OCI-LY3 (cell line): ENCODE results near the gene CXCL10.

Source experiments
- H2AFZ ChIP-seq: fragments of 200-600, 300-600 bp; shearing (Covaris generic); 2 replicates; pipeline ENCODE4 v1.6.0; 2014; ENCODE audit warnings: antibody characterized with exemption, low read depth, low read length
- H3K27ac ChIP-seq: fragments of 200-600, 300-600 bp; sonication (generic); 2 replicates; pipeline ENCODE4 v1.5.1; 2014; ENCODE audit warnings: mild to moderate bottlenecking, low read length, moderate library complexity, mixed read lengths
- H3K27me3 ChIP-seq: fragments of 200-600, 300-600 bp; sonication (generic); 2 replicates; pipeline ENCODE4 v1.6.1; 2014; ENCODE audit warnings: low read depth, low read length, mixed read lengths
- H3K36me3 ChIP-seq: fragments of 200-600, 300-600 bp; sonication (generic); replicated peaks from 2 replicates; pipeline ENCODE3; 2014; ENCODE audit warnings: low read depth, low read length, mixed read lengths
- H3K4me1 ChIP-seq: fragments of 300-600, 200-600 bp; sonication (generic); 2 replicates; pipeline ENCODE4 v1.6.1; 2014; ENCODE audit warnings: low read length, mixed read lengths
- H3K4me2 ChIP-seq: fragments of 200-600, 300-600 bp; sonication (generic); 2 replicates; pipeline ENCODE4 v1.6.1; 2014; ENCODE audit warnings: low read length, mixed read lengths
- H3K4me3 ChIP-seq: fragments of 300-600, 200-600 bp; sonication (generic); 2 replicates; pipeline ENCODE4 v1.5.1; 2014; ENCODE audit warnings: antibody characterized with exemption, mild to moderate bottlenecking, low read length, moderate library complexity
- H3K79me2 ChIP-seq: fragments of 300-600, 200-600 bp; shearing (Covaris generic); 2 replicates; pipeline ENCODE4 v1.6.1; 2014; ENCODE audit warnings: mild to moderate bottlenecking, low read length, mixed read lengths
- H3K9ac ChIP-seq: fragments of 300-600, 200-600 bp; shearing (Covaris generic); 2 replicates; pipeline ENCODE4 v1.6.0; 2014; ENCODE audit warnings: mild to moderate bottlenecking, low read length, moderate library complexity
- H3K9me3 ChIP-seq: fragments of 200-600, 300-600 bp; shearing (Covaris generic); 2 replicates; pipeline ENCODE4 v1.6.1; 2014; ENCODE audit warnings: low read length, mixed read lengths; ENCODE audit not compliant: insufficient read depth
- H4K20me1 ChIP-seq: fragments of 200-600, 300-600 bp; sonication (generic); 2 replicates; pipeline ENCODE4 v1.6.1; 2016; ENCODE audit warnings: low read length, mixed read lengths; ENCODE audit not compliant: insufficient read depth
- CTCF ChIP-seq: fragments of 200-600, 300-600 bp; sonication (generic); IDR thresholded peaks from 2 replicates; pipeline ENCODE4 v1.5.1; 2014; ENCODE audit warnings: antibody characterized with exemption, low read length, low read depth
- EZH2phosphoT487 ChIP-seq: fragments of 200-600 bp; shearing (Covaris generic); IDR thresholded peaks from 2 replicates; pipeline ENCODE4 v1.6.1; 2018; ENCODE audit warnings: antibody characterized with exemption, mixed run types, low read depth

The CXCL10 gene

GRCh38 chr4:75985116-75985515, 38.2 kb downstream of the CXCL10 start:
- H3K27me3 ChIP-seq, result no peaks in the 10 kb centered on the region
- peaks cover 33% of the 10 kb centered on the region for H3K36me3 ChIP-seq
- TF ChIP-seq EZH2phosphoT487 (no peak), CTCF (no peak)
- H3K4me1 ChIP-seq, result peaks cover 12% of the 10 kb centered on the region
- H3K9me3 ChIP-seq, result no peaks in the 10 kb centered on the region
- H4K20me1 ChIP-seq, result peaks cover 32% of the 10 kb centered on the region
- H2AFZ ChIP-seq, result no peak overlapping the region
- H3K27ac ChIP-seq, result no peak overlapping the region
- H3K79me2 ChIP-seq, result peaks cover 75% of the 10 kb centered on the region
- no peak overlapping the region for H3K4me3 ChIP-seq
- H3K9ac ChIP-seq, result no peak overlapping the region
- H3K4me2 ChIP-seq, result no peak overlapping the region

GRCh38 chr4:75980576-75980975, 42.7 kb downstream of the CXCL10 start:
- Histone ChIP-seq H3K4me1 (no peaks in the 10 kb centered on the region), H3K36me3 (peaks cover 50% of the 10 kb centered on the region), H3K27ac (no peak overlapping the region), H3K27me3 (no peaks in the 10 kb centered on the region), H4K20me1 (peaks cover 5% of the 10 kb centered on the region), H3K9me3 (no peaks in the 10 kb centered on the region), H3K79me2 (peaks cover 30% of the 10 kb centered on the region), H3K4me3 (no peak overlapping the region), H3K9ac (no peak overlapping the region), H3K4me2 (no peak overlapping the region), H2AFZ (no peak overlapping the region)
- TF ChIP-seq CTCF (no peak), EZH2phosphoT487 (no peak)

GRCh38 chr4:75976177-75976576, 47.1 kb downstream of the CXCL10 start:
- Histone ChIP-seq H3K36me3 (peaks cover 63% of the 10 kb centered on the region), H2AFZ (no peak overlapping the region), H3K4me2 (no peak overlapping the region), H3K4me3 (no peak overlapping the region), H3K9ac (no peak overlapping the region), H3K79me2 (0 out of 2 replicates have a peak, but pooled peaks cover 5% of the 10 kb centered on the region), H4K20me1 (no peaks in the 10 kb centered on the region), H3K9me3 (no peaks in the 10 kb centered on the region), H3K4me1 (no peaks in the 10 kb centered on the region), H3K27ac (no peak overlapping the region), H3K27me3 (no peaks in the 10 kb centered on the region)
- TF ChIP-seq EZH2phosphoT487 (no peak), CTCF (no peak)

GRCh38 chr4:75973766-75974165, 49.5 kb downstream of the CXCL10 start:
- Histone ChIP-seq H3K4me2 (no peak overlapping the region), H2AFZ (no peak overlapping the region), H3K4me1 (no peaks in the 10 kb centered on the region), H4K20me1 (no peaks in the 10 kb centered on the region), H3K9ac (no peak overlapping the region), H3K79me2 (no peaks in the 10 kb centered on the region), H3K36me3 (peaks cover 74% of the 10 kb centered on the region), H3K27ac (no peak overlapping the region), H3K9me3 (no peaks in the 10 kb centered on the region), H3K4me3 (no peak overlapping the region), H3K27me3 (no peaks in the 10 kb centered on the region)
- TF ChIP-seq CTCF (no peak), EZH2phosphoT487 (no peak)
